ENCODE measurements around the gene RFX2.
A peak's percentile ranks its signal among the peaks of the same experiment; 100 is the strongest.
"Not testable (repeated sequence)": the region's sequence is repeated elsewhere in the genome, so short reads cannot be mapped to it uniquely, and the experiment has no call there.

The RFX2 gene

GRCh38 chr19:6110360-6110977, at the start of gene RFX2:
Gene RFX2 (minus strand): TSS chr19:6110500. CDS start chr19:6047496, 63,004 bp downstream.
- peak; percentile 89 for DNase-seq

- no peak for DNase-seq
Measured at GRCh38 chr19:6156033-6156432, 45.7 kb upstream of the RFX2 start.

GRCh38 chr19:6150289-6150688, 40.0 kb upstream of the RFX2 start:
- no peak for DNase-seq

GRCh38 chr19:6141217-6141616, 30.9 kb upstream of the RFX2 start:
- no peak for DNase-seq

GRCh38 chr19:6138511-6138910, 28.2 kb upstream of the RFX2 start:
- no peak for DNase-seq

GRCh38 chr19:6138066-6138465, 27.8 kb upstream of the RFX2 start:
- DNase-seq: no peak

GRCh38 chr19:6133231-6133630, 22.9 kb upstream of the RFX2 start:
- no peak for DNase-seq

GRCh38 chr19:6132482-6132881, 22.2 kb upstream of the RFX2 start:
- no peak for DNase-seq

GRCh38 chr19:6127716-6128335, 17.5 kb upstream of the RFX2 start:
- no peak for DNase-seq

- DNase-seq: peak; percentile 66
Measured at GRCh38 chr19:6126335-6126974, 16.2 kb upstream of the RFX2 start.

- peak; percentile 70 for DNase-seq
Measured at GRCh38 chr19:6125571-6125989, 15.3 kb upstream of the RFX2 start.

GRCh38 chr19:6119031-6119430, 8.7 kb upstream of the RFX2 start:
- no peak for DNase-seq

- no peak for DNase-seq
Measured at GRCh38 chr19:6118043-6118442, 7.7 kb upstream of the RFX2 start.

- DNase-seq: no peak
Measured at GRCh38 chr19:6117534-6117933, 7.2 kb upstream of the RFX2 start.

GRCh38 chr19:6116749-6117430, 6.6 kb upstream of the RFX2 start:
- DNase-seq: no peak

- DNase-seq: no peak
Measured at GRCh38 chr19:6115992-6116391, 5.7 kb upstream of the RFX2 start.

GRCh38 chr19:6113616-6114188, 3.4 kb upstream of the RFX2 start:
- DNase-seq: no peak

- no peak for DNase-seq
Measured at GRCh38 chr19:6109947-6110346, 353 bp downstream of the RFX2 start.

GRCh38 chr19:6108721-6109633, 1.3 kb downstream of the RFX2 start:
- DNase-seq: peak; percentile 10

- not testable (repeated sequence) for DNase-seq
Measured at GRCh38 chr19:6106643-6107294, 3.5 kb downstream of the RFX2 start.

- DNase-seq: no peak
Measured at GRCh38 chr19:6105444-6105843, 4.9 kb downstream of the RFX2 start.

- DNase-seq: no peak
Measured at GRCh38 chr19:6103894-6104293, 6.4 kb downstream of the RFX2 start.
